GM12878 (cell line): ENCODE results near the gene TRAP1.

ENCODE experiments used
- EZH2 ChIP-seq: IDR thresholded peaks from 2 replicates; pipeline ENCODE4 v1.6.1; 2012; ENCODE audit warnings: low read depth, mild to moderate bottlenecking, control low read depth, inconsistent platforms, low read length, borderline replicate concordance; ENCODE audit not compliant: control insufficient read depth
- RCOR1 ChIP-seq: conservative IDR thresholded peaks from 2 replicates; pipeline ENCODE4 v1.6.1; 2012; ENCODE audit warnings: low read depth, low read length, improper control_type of control experiment
- SIN3A ChIP-seq: IDR thresholded peaks from 2 replicates; pipeline ENCODE4 v1.6.1; 2012; ENCODE audit warnings: low read depth, low read length, improper control_type of control experiment
- STAT1 ChIP-seq: fragments of 450-650 bp; conservative IDR thresholded peaks from 2 replicates; pipeline ENCODE4 v1.6.1; 2014; ENCODE audit warnings: antibody characterized with exemption, mild to moderate bottlenecking
- TF ChIP-seq, protein P1 (sequence below): IDR thresholded peaks from 2 replicates; pipeline ENCODE4 v1.6.1; 2011; ENCODE audit warnings: low read depth, low read length, improper control_type of control experiment, borderline replicate concordance

DNA sequence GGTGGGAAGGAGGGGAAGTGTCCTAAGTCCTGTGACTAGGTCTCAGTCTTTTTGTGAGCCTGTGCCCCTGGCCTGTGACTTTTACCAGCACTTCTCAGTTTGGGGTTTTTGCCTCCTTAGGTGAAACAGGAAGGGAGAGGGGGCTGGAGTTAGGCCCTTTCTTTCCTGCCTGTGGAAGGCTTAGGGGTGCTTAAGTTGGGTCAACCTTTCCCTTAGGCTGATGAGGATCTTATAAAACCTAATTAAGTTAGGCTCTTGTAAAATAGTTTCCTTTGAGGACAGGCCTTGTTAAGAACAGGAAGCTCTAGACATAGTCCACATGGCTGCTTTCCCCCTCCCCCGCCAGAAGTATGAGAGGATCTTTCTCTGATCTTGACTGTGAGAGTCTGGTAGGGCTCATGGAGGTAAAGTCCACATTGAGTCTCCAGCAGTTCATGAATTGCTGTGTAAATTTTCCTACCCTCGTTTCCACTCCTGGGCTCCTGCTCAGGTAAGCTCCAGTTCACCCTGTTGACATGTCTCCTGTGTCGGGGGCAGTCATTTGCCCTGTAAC is 79.9 kb downstream of the TRAP1 start:
- TF ChIP-seq SIN3A (no peak), EZH2 (no peak), STAT1 (no peak), RCOR1 (no peak)
- TF ChIP-seq, protein P1, sequence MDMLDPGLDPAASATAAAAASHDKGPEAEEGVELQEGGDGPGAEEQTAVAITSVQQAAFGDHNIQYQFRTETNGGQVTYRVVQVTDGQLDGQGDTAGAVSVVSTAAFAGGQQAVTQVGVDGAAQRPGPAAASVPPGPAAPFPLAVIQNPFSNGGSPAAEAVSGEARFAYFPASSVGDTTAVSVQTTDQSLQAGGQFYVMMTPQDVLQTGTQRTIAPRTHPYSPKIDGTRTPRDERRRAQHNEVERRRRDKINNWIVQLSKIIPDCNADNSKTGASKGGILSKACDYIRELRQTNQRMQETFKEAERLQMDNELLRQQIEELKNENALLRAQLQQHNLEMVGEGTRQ: no peak
